SK-N-MC (cell line): ENCODE data around the gene DGCR2.

Source experiments
- EZH2 ChIP-seq: fragments of 200-600 bp; sonication (generic); IDR thresholded peaks from one replicate; pipeline ENCODE4 v1.6.1; 2017; ENCODE audit warnings: antibody characterized with exemption
- FOXP2 ChIP-seq: optimal IDR thresholded peaks from 2 replicates; pipeline ENCODE3; 2011; ENCODE audit warnings: mild to moderate bottlenecking, moderate library complexity; ENCODE audit not compliant: insufficient read depth; ENCODE audit errors: extremely low read length, control extremely low read depth
- POLR2AphosphoS5 ChIP-seq: IDR thresholded peaks from 2 replicates; pipeline ENCODE4 v1.6.1; 2012; ENCODE audit warnings: mild to moderate bottlenecking, low read depth, low read length, borderline replicate concordance

DNA sequence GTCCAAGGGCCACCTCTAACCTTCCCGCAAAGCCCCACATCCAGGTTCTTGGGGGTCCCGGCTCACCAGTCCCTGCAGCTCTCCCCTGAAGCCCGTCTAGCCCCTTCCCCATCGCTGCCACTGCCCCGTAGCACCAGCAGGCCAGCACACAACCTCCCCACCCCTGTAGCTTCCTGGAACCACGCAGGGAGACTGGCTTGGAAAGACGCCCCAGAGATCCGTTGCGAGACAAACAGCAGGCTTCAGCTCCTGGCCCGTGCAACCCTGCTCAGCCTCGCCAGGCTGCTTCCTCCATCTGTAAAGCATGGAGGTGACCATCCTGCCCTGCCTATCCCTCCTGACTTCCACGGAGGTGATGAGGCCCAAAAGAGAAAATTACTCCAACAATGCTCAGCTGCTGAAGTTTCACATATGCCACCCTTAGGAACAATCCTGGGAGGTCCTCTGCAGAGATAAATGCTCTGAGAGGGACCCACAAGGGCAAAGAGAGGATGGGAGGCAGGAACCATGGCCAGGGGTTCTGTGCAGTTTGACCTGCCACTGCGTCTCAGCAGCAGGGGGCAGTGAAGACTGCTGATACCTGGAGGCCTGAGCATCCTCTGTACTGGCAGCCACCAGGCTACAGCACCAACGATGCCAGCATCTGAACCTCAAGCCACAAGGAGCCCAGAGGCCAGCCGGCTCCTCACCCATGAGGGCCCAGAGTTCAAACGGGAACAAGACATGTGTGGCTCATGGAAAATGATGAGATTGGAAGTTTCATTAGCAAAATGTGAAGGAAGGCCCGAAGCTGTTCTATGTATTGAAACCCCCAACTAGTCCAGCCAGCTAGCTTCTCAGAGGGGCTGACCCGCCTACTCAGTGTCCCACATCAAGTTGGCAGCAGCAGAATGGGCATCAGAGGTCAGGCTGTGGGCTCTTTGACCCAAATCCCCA is 16.1 kb downstream of the DGCR2 start:
- TF ChIP-seq EZH2: no peak
- TF ChIP-seq POLR2AphosphoS5: no peak
- no peak for TF ChIP-seq FOXP2
